ENCODE results near the gene ZNF516. TPM values are rescaled to one million over a fixed set of nuclear protein-coding genes. Genes with fewer than 3 reads are reported as not detected.

Gene ZNF516
- polyA plus RNA-seq, 2 of the 4 experiments (the other 2 are of a cell fraction): 3.9 to 4.9 TPM

GRCh38 chr18:76340410-76340809 is 154.6 kb downstream of the ZNF516 start:
- no peak for DNase-seq (ENCODE audit: low read depth in 1 of 2, low spot score in 1 of 2)
- no peak for TF ChIP-seq ATOH8 (CRISPR knock-in tag; IDR thresholded peaks at IDR 0.05; ENCODE audit: low read depth)
- no peak for TF ChIP-seq CBX8 (IDR thresholded peaks at IDR 0.05)
- TF ChIP-seq E2F6 (IDR thresholded peaks at IDR 0.05; ENCODE audit: borderline replicate concordance, low read depth): no peak
- no peak for TF ChIP-seq PHF8 (IDR thresholded peaks at IDR 0.05; ENCODE audit: borderline replicate concordance, low read depth)
- no peak for TF ChIP-seq RCOR1 (IDR thresholded peaks at IDR 0.05; ENCODE audit: low read depth, low read length)
- no peak for TF ChIP-seq CBX2 (IDR thresholded peaks at IDR 0.05; ENCODE audit: borderline replicate concordance, low read depth)
- no peak for TF ChIP-seq EP300 (IDR thresholded peaks at IDR 0.05)
- no peak for TF ChIP-seq CHD2 (IDR thresholded peaks at IDR 0.05; ENCODE audit: low read length, partially characterized antibody)
- TF ChIP-seq ESRRA (IDR thresholded peaks at IDR 0.05; ENCODE audit: borderline replicate concordance, low read length): no peak
- TF ChIP-seq GATA3 (IDR thresholded peaks at IDR 0.05; ENCODE audit: borderline replicate concordance): no peak
- no peak for TF ChIP-seq MYC (IDR thresholded peaks at IDR 0.05; ENCODE audit: borderline replicate concordance, low read length)
- TF ChIP-seq HDAC2 (IDR thresholded peaks at IDR 0.05): no peak
- no peak for TF ChIP-seq RNF2 (IDR thresholded peaks at IDR 0.05; ENCODE audit: borderline replicate concordance, low read depth)
- no peak for TF ChIP-seq RARB (CRISPR knock-in tag; IDR thresholded peaks at IDR 0.05)
- TF ChIP-seq SREBF2 (IDR thresholded peaks at IDR 0.05): no peak
- TF ChIP-seq CEBPB (IDR thresholded peaks at IDR 0.05): no peak
- TF ChIP-seq TP53 (CRISPR knock-in tag; IDR thresholded peaks at IDR 0.05): no peak
- 0% methylated on average over 2 of the region's 2 CpGs for WGBS (ENCODE audit: missing lambda C conversion rate)
- Histone ChIP-seq H3K4me1 (no peaks in the 10 kb centered on the region), H3K27ac (no peak overlapping the region), H3K4me3 (no peak overlapping the region), H3K4me2 (no peak overlapping the region), H3K9me3 (0 out of 3 replicates have a peak, but pooled peaks cover 3% of the 10 kb centered on the region)
- ATAC-seq: no peak
- no peak for FAIRE-seq
- CTCF ChIA-PET: no interaction called here
- POLR2A ChIA-PET: no interaction called here

GRCh38 chr18:76339246-76339620 is 155.8 kb downstream of the ZNF516 start:
- Histone ChIP-seq H3K4me1 (no peaks in the 10 kb centered on the region), H3K4me3 (no peak overlapping the region), H3K9me3 (0 out of 3 replicates have a peak, but pooled peaks cover 3% of the 10 kb centered on the region), H3K4me2 (no peak overlapping the region), H3K27ac (no peak overlapping the region)
- 10% methylated on average over 2 of the region's 2 CpGs for WGBS (ENCODE audit: missing lambda C conversion rate)
- DNase-seq (ENCODE audit: low read depth in 1 of 2, low spot score in 1 of 2): no peak
- no peak for TF ChIP-seq ATOH8 (CRISPR knock-in tag; IDR thresholded peaks at IDR 0.05; ENCODE audit: low read depth)
- ChIA-PET CTCF (interaction anchor here (1.6 kb wide), 1 partner anchor 10 kb away, joined by 5 read pairs; no protein-coding TSS in a partner anchor), POLR2A (no interaction called here)
- no peak for ATAC-seq
- FAIRE-seq: no peak

GRCh38 chr18:76338619-76339245 is 156.3 kb downstream of the ZNF516 start:
- Histone ChIP-seq H3K9me3 (0 out of 3 replicates have a peak, but pooled peaks cover 3% of the 10 kb centered on the region), H3K4me1 (no peaks in the 10 kb centered on the region), H3K4me2 (no peak overlapping the region), H3K4me3 (no peak overlapping the region), H3K27ac (no peak overlapping the region)
- no peak for FAIRE-seq
- TF ChIP-seq NFE2L2 (conservative IDR thresholded peaks at IDR 0.05; ENCODE audit: low read length): no peak
- no peak for TF ChIP-seq PBX3 (IDR thresholded peaks at IDR 0.05)
- no peak for TF ChIP-seq MAX (IDR thresholded peaks at IDR 0.05)
- no peak for TF ChIP-seq POLR2A (IDR thresholded peaks at IDR 0.05; ENCODE audit: low read length)
- no peak for TF ChIP-seq BCL3 (IDR thresholded peaks at IDR 0.05)
- TF ChIP-seq JUN (IDR thresholded peaks at IDR 0.05): no peak
- TF ChIP-seq FOSL2 (IDR thresholded peaks at IDR 0.05): no peak
- TF ChIP-seq FOSL2 (CRISPR knock-in tag; IDR thresholded peaks at IDR 0.05): no peak
- no peak for TF ChIP-seq HES2 (IDR thresholded peaks at IDR 0.05)
- no peak for TF ChIP-seq NR3C1 (IDR thresholded peaks at IDR 0.05)
- CTCF ChIA-PET: interaction anchor here (1.6 kb wide), 1 partner anchor 10 kb away, joined by 5 read pairs; no protein-coding TSS in a partner anchor
- 42% methylated on average over 4 of the region's 5 CpGs for WGBS (ENCODE audit: missing lambda C conversion rate)
- DNase-seq (ENCODE audit: low read depth in 1 of 2, low spot score in 1 of 2): no peak
- POLR2A ChIA-PET: no interaction called here
- no peak for ATAC-seq

Measured in A549 (cell line).